Retinal pigment epithelial cell (primary cell): Measurements from ENCODE around the gene MSMO1.

ENCODE experiments used
- DNase-seq: peaks from one replicate; pipeline ENCODE4 v3.0.0-alpha.2; 2010; ENCODE audit warnings: low read depth
- H3K4me3 ChIP-seq: 2 replicates; pipeline ENCODE4 v1.5.1; 2011; ENCODE audit warnings: mild to moderate bottlenecking, low read length, control low read depth, moderate library complexity
- TF ChIP-seq, protein P1 (sequence below): conservative IDR thresholded peaks from 2 replicates; pipeline ENCODE4 v1.5.1; 2011; ENCODE audit warnings: low read depth, low read length, control low read depth, inconsistent platforms

The MSMO1 gene

DNA sequence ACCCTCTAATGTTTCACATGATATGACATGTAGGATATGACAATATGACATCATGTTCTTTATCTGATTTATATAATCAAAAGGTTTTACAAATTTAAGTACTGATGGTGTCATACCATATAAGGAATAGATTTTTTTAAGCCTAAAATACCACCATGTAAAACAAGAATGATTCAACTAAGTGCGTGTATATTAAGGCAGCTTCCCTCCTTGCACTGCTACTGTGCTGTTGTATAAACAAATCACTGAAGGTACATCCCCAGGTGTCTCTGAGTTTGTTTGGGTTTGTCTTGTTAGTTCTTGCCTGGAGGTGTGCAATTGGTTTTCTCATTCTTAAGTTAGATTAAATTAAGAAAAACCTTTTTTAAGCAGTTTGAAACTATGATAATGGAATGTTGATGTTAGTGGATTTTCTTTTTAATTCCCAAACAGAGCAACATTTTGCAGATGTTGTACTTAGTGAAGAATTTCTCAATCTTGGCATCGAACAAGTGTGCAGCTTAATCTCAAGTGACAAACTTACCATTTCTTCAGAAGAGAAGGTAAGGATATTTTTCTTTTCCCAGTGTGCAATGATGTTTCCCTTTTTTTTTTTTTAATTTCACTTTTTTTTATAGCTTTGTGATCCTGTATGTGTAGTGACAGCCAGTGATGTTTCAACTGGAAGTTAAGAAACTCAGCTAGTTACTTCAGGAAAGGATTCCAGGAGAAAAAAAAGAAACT, 33.4 kb upstream of the MSMO1 start:
- TF ChIP-seq, protein P1, sequence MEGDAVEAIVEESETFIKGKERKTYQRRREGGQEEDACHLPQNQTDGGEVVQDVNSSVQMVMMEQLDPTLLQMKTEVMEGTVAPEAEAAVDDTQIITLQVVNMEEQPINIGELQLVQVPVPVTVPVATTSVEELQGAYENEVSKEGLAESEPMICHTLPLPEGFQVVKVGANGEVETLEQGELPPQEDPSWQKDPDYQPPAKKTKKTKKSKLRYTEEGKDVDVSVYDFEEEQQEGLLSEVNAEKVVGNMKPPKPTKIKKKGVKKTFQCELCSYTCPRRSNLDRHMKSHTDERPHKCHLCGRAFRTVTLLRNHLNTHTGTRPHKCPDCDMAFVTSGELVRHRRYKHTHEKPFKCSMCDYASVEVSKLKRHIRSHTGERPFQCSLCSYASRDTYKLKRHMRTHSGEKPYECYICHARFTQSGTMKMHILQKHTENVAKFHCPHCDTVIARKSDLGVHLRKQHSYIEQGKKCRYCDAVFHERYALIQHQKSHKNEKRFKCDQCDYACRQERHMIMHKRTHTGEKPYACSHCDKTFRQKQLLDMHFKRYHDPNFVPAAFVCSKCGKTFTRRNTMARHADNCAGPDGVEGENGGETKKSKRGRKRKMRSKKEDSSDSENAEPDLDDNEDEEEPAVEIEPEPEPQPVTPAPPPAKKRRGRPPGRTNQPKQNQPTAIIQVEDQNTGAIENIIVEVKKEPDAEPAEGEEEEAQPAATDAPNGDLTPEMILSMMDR = no peak
- no peak for DNase-seq
- H3K4me3 ChIP-seq = no peak overlapping the region

GRCh38 chr4:165294907-165295306, 32.6 kb upstream of the MSMO1 start:
- H3K4me3 ChIP-seq = no peak overlapping the region
- TF ChIP-seq, protein P1 = no peak
- DNase-seq = no peak

- TF ChIP-seq, protein P1 = no peak
- no peak for DNase-seq
- no peak overlapping the region for H3K4me3 ChIP-seq
Observed at GRCh38 chr4:165297626-165298025, 29.8 kb upstream of the MSMO1 start.

DNA sequence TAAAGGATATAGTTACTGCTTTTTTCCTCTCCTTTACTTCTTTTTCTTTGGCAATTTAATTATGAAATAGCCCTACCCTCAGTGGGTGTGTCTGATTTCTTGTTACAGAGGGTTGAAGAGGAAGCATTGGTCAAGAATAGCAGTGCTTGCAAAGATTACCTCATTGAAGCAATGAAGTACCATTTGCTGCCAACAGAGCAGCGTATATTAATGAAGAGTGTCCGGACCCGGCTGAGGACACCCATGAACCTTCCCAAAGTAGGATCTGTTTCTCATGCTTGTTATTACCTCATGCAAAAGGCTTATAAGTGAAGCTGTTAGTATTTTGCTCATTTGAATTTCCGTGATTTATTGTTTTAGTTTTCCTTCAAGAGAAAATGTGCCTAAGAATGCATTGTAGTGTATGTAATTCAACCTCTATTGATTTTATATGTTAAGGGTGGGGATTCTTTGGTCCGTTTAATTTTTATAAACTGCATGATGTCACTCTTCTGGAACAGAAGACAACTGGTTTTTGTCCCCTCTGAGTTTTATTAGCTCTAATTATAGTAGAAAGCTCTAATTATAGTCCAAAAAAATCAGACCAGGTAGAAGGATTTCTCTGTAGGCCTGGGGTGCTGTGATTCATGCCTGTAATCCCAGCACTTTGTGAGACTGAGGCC, 27.9 kb upstream of the MSMO1 start:
- DNase-seq = no peak
- TF ChIP-seq, protein P1 = no peak
- no peak overlapping the region for H3K4me3 ChIP-seq

DNA sequence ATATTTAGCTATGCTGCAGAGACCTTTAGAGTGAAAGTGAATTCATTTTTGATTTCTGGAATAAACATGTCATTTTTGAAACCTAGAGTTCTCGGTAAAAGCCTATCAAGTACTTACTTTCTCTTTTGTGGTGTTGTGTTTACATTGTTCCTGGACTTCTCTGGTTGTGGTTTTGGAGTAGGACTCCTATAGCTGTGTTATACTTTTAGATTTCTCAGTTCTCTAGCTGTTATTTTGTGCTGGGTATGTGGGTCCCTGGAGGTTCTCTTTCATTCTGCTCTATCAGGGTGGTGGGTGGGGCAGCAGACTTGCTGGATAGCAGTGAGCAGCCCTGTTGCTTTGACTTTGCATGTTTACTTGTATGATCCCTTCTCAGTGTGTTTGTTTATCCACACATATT, 25.6 kb upstream of the MSMO1 start:
- DNase-seq = no peak
- TF ChIP-seq, protein P1 = no peak
- H3K4me3 ChIP-seq = no peak overlapping the region

DNA sequence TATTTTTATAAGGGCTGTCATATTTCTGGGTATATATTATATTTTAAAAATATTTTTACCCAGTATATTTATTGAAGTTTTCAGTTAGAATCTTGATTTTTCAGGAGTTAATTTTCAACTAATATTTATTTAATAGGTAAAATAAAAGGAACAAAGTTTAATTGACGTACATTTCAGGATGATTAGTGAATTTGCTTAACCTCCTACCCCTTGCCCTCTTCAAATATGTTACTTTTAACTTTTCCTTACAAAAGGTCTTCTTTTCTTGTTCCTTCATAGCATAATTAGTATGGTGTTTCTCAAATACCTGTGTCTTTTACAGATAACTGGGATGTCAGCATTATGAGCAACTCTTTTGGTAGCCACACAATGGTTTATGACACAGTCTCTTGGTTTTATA, 24.8 kb upstream of the MSMO1 start:
- no peak for DNase-seq
- H3K4me3 ChIP-seq = no peak overlapping the region
- TF ChIP-seq, protein P1 = no peak

DNA sequence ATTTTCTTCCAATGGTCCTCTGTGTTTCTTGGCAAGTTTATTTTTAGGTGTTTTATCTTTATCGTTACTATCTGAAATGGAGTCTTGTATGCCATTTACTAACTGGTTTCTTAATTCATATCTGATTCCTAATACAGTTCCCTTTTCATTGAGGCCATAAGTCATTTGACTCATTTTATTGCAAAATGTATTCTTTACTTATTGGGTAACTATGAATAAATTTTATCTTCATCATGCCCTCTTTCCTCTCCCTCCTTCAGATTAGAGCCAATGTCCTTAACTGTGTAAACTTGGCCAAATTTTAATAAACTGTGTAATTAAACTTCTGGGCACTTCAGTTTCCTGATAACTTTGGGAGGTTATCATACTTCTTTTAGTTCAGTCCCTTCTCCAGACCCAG, 19.3 kb upstream of the MSMO1 start:
- TF ChIP-seq, protein P1 = no peak
- no peak overlapping the region for H3K4me3 ChIP-seq
- DNase-seq = no peak
